ENCODE data around the gene INTS11. TPM values are rescaled to one million over a fixed set of nuclear protein-coding genes. Genes with fewer than 3 reads are reported as not detected.
A peak's percentile ranks its signal among the peaks of the same experiment; 100 is the strongest.

Gene INTS11
- total and polyA plus RNA-seq, 2 of the 13 experiments (the other 11 are each of a cell fraction or from before 2014, with no cell fraction given), result 52.8 to 94.8 TPM

- TF ChIP-seq HOMEZ (CRISPR knock-in tag; IDR thresholded peaks at IDR 0.05; ENCODE audit: low read depth) (no peak), TARDBP (CRISPR knock-in tag; IDR thresholded peaks at IDR 0.05) (peak; percentile 70), TMF1 (CRISPR knock-in tag; IDR thresholded peaks at IDR 0.05; ENCODE audit: low read depth) (peak; percentile 87), ZNF724P (CRISPR knock-in tag; IDR thresholded peaks at IDR 0.05; ENCODE audit: borderline replicate concordance) (peak; percentile 88), ZBTB40 (IDR thresholded peaks at IDR 0.05) (no peak), ZBTB40 (CRISPR knock-in tag; IDR thresholded peaks at IDR 0.05) (0 out of 2 replicates have a peak, but pooled peaks have one; percentile 1), AHR (CRISPR knock-in tag; IDR thresholded peaks at IDR 0.05) (no peak), FUBP1 (CRISPR knock-in tag; IDR thresholded peaks at IDR 0.05; ENCODE audit: borderline replicate concordance) (no peak), DMTF1 (CRISPR knock-in tag; IDR thresholded peaks at IDR 0.05) (no peak), ATF7-NPFF (CRISPR knock-in tag; IDR thresholded peaks at IDR 0.05; ENCODE audit: low read depth) (peak; percentile 92), E2F5 (CRISPR knock-in tag; conservative IDR thresholded peaks at IDR 0.05) (no peak; the same call in 1 of the 2 replicates), ZNF563 (CRISPR knock-in tag; IDR thresholded peaks at IDR 0.05) (0 out of 2 replicates have a peak, but pooled peaks have one; percentile 32)
These were observed 50.8 kb downstream of the INTS11 start, which contains the start of gene UBE2J2 (continued) for GRCh38 chr1:1273512-1274298.
